Fibroblast of skin of right biceps (primary cell): ENCODE data around the gene SH3GLB2.
"Not testable (repeated sequence)": the region's sequence is repeated elsewhere in the genome, so short reads cannot be mapped to it uniquely, and the experiment has no call there.

Experiments used
- DNase-seq: peaks from one replicate; pipeline ENCODE4 v3.0.0-alpha.2; 2013

Gene SH3GLB2

GRCh38 chr9:129013674-129014073 is 14.5 kb downstream of the SH3GLB2 start:
- no peak for DNase-seq

GRCh38 chr9:129012893-129013448 is 15.2 kb downstream of the SH3GLB2 start:
- DNase-seq, result no peak

- no peak for DNase-seq
Observed at GRCh38 chr9:129012343-129012742, 15.8 kb downstream of the SH3GLB2 start.

GRCh38 chr9:129011761-129012181 is 16.4 kb downstream of the SH3GLB2 start:
- no peak for DNase-seq

GRCh38 chr9:129011170-129011569 is 17.0 kb downstream of the SH3GLB2 start:
- no peak for DNase-seq

GRCh38 chr9:129010267-129010975 is 17.7 kb downstream of the SH3GLB2 start:
- no peak for DNase-seq

GRCh38 chr9:129009584-129010141 is 18.5 kb downstream of the SH3GLB2 start:
- DNase-seq, result no peak

- no peak for DNase-seq
Observed at GRCh38 chr9:129008986-129009583, 19.0 kb downstream of the SH3GLB2 start.

GRCh38 chr9:129008469-129008965 is 19.6 kb downstream of the SH3GLB2 start:
- DNase-seq, result no peak

- DNase-seq, result no peak
Observed at GRCh38 chr9:129007766-129008468, 20.2 kb downstream of the SH3GLB2 start.

- no peak for DNase-seq
Observed at GRCh38 chr9:129007035-129007765, 20.9 kb downstream of the SH3GLB2 start.

GRCh38 chr9:129006328-129007034 is 21.6 kb downstream of the SH3GLB2 start:
- DNase-seq, result peak; percentile 64

GRCh38 chr9:129005336-129005997 is 22.7 kb downstream of the SH3GLB2 start:
- no peak for DNase-seq

- DNase-seq, result not testable (repeated sequence)
Observed at GRCh38 chr9:129004173-129004572, 24.0 kb downstream of the SH3GLB2 start.

GRCh38 chr9:129002992-129003391 is 25.1 kb downstream of the SH3GLB2 start:
- DNase-seq, result no peak

- no peak for DNase-seq
Observed at GRCh38 chr9:129001504-129002325, 26.4 kb downstream of the SH3GLB2 start.

- no peak for DNase-seq
Observed at GRCh38 chr9:128999581-129000206, 28.4 kb downstream of the SH3GLB2 start.

- no peak for DNase-seq
Observed at GRCh38 chr9:128998462-128998861, 29.7 kb downstream of the SH3GLB2 start.

- peak; percentile 26 for DNase-seq
Observed at GRCh38 chr9:128995791-128996190, 32.3 kb downstream of the SH3GLB2 start.

- no peak for DNase-seq
Observed at GRCh38 chr9:128992995-128993394, 35.1 kb downstream of the SH3GLB2 start.
